HG03354 (cell line): ENCODE measurements around the gene KPNA2.
A peak's percentile ranks its signal among the peaks of the same experiment; 100 is the strongest.
"Not testable (repeated sequence)": the region's sequence is repeated elsewhere in the genome, so short reads cannot be mapped to it uniquely, and the experiment has no call there.

Experiments
- ATAC-seq: cut with Tn5 transposase; IDR thresholded peaks from one replicate; pipeline ENCODE4 v1.9.1; 2021; ENCODE audit warnings: mild to moderate bottlenecking; ENCODE audit not compliant: unreplicated experiment, poor library complexity, severe bottlenecking

Gene KPNA2

GRCh38 chr17:68019675-68020408 lies 15.7 kb upstream of the KPNA2 start:
- peak; percentile 95 for ATAC-seq

- peak; percentile 6 for ATAC-seq
These were observed 15.2 kb upstream of the KPNA2 start for GRCh38 chr17:68020409-68020756.

- ATAC-seq, result not testable (repeated sequence)
These were observed 14.7 kb upstream of the KPNA2 start for GRCh38 chr17:68020791-68021190.

- no peak for ATAC-seq
These were observed 13.6 kb upstream of the KPNA2 start for GRCh38 chr17:68021963-68022362.

- not testable (repeated sequence) for ATAC-seq
These were observed 13.0 kb upstream of the KPNA2 start for GRCh38 chr17:68022547-68022946.

GRCh38 chr17:68029512-68030215 lies 5.9 kb upstream of the KPNA2 start:
- no peak for ATAC-seq

GRCh38 chr17:68033636-68034451 lies 1.7 kb upstream of the KPNA2 start:
- no peak for ATAC-seq

- no peak for ATAC-seq
These were observed 1.1 kb upstream of the KPNA2 start for GRCh38 chr17:68034452-68034776.

GRCh38 chr17:68035131-68035522 lies 408 bp upstream of the KPNA2 start:
- ATAC-seq, result peak; percentile 91

GRCh38 chr17:68036304-68037147 lies 991 bp downstream of the KPNA2 start:
- ATAC-seq, result no peak

- ATAC-seq, result no peak
These were observed 11.8 kb downstream of the KPNA2 start for GRCh38 chr17:68047153-68047846.

GRCh38 chr17:68047890-68048542 lies 12.5 kb downstream of the KPNA2 start:
- ATAC-seq, result not testable (repeated sequence)

- ATAC-seq, result no peak
These were observed 13.5 kb downstream of the KPNA2 start for GRCh38 chr17:68048996-68049395.

- ATAC-seq, result not testable (repeated sequence)
These were observed 14.4 kb downstream of the KPNA2 start for GRCh38 chr17:68049812-68050437.

GRCh38 chr17:68051321-68052312 lies 16.1 kb downstream of the KPNA2 start:
- ATAC-seq, result not testable (repeated sequence)

GRCh38 chr17:68052810-68053209 lies 17.3 kb downstream of the KPNA2 start:
- ATAC-seq, result no peak
